BLaER1 (cell line): ENCODE results near the gene MBD6.
"Not testable (repeated sequence)": the region's sequence is repeated elsewhere in the genome, so short reads cannot be mapped to it uniquely, and the experiment has no call there.

Experiments used
- H3K27ac ChIP-seq: shearing (Covaris generic); formaldehyde crosslinking; 2 replicates; pipeline ENCODE4 v1.8.1; 2022
- H3K27me3 ChIP-seq: shearing (Covaris generic); formaldehyde crosslinking; 2 replicates; pipeline ENCODE4 v1.8.1; 2022
- H3K36me3 ChIP-seq: shearing (Covaris generic); formaldehyde crosslinking; 2 replicates; pipeline ENCODE4 v1.8.1; 2022
- H3K4me1 ChIP-seq: shearing (Covaris generic); formaldehyde crosslinking; 2 replicates; pipeline ENCODE4 v1.8.1; 2022
- H3K4me2 ChIP-seq: shearing (Covaris generic); formaldehyde crosslinking; 2 replicates; pipeline ENCODE4 v1.8.1; 2022
- H3K4me3 ChIP-seq: shearing (Covaris generic); formaldehyde crosslinking; 2 replicates; pipeline ENCODE4 v1.8.1; 2022
- H3K9ac ChIP-seq: shearing (Covaris generic); formaldehyde crosslinking; 2 replicates; pipeline ENCODE4 v1.8.1; 2022
- H3K9me3 ChIP-seq: shearing (Covaris generic); formaldehyde crosslinking; 2 replicates; pipeline ENCODE4 v1.8.1; 2022
- H4K20me1 ChIP-seq: shearing (Covaris generic); formaldehyde crosslinking; 2 replicates; pipeline ENCODE4 v1.8.1; 2022
- Cebpa-rat ChIP-seq: shearing (Covaris generic); IDR thresholded peaks from 2 replicates; pipeline ENCODE4 v1.8.1; 2022

Gene MBD6

GRCh38 chr12:57498132-57498502 lies 24.5 kb upstream of the MBD6 start:
- Histone ChIP-seq H3K4me3 (no peak overlapping the region), H3K9me3 (no peaks in the 10 kb centered on the region), H3K4me2 (no peak overlapping the region), H3K9ac (no peak overlapping the region), H4K20me1 (peaks cover 19% of the 10 kb centered on the region; the same call in 1 of the 2 replicates), H3K27me3 (no peaks in the 10 kb centered on the region), H3K36me3 (peaks cover 88% of the 10 kb centered on the region), H3K4me1 (no peaks in the 10 kb centered on the region), H3K27ac (no peak overlapping the region)
- TF ChIP-seq Cebpa-rat = no peak

GRCh38 chr12:57498571-57498970 lies 24.1 kb upstream of the MBD6 start:
- Histone ChIP-seq H3K36me3 (peaks cover 92% of the 10 kb centered on the region), H3K27me3 (no peaks in the 10 kb centered on the region), H4K20me1 (peaks cover 23% of the 10 kb centered on the region; the same call in 1 of the 2 replicates), H3K27ac (no peak overlapping the region), H3K9ac (no peak overlapping the region), H3K9me3 (no peaks in the 10 kb centered on the region), H3K4me3 (no peak overlapping the region), H3K4me1 (no peaks in the 10 kb centered on the region), H3K4me2 (no peak overlapping the region)
- TF ChIP-seq Cebpa-rat = no peak

- Histone ChIP-seq H3K36me3 (peaks cover 99% of the 10 kb centered on the region), H3K9me3 (no peaks in the 10 kb centered on the region), H3K27me3 (no peaks in the 10 kb centered on the region), H4K20me1 (peaks cover 31% of the 10 kb centered on the region; the same call in 1 of the 2 replicates), H3K4me1 (no peaks in the 10 kb centered on the region), H3K9ac (no peak overlapping the region), H3K4me3 (no peak overlapping the region), H3K27ac (no peak overlapping the region), H3K4me2 (no peak overlapping the region)
- TF ChIP-seq Cebpa-rat = no peak
Measured at GRCh38 chr12:57500213-57500612, 22.4 kb upstream of the MBD6 start.

- not testable (repeated sequence) for H3K4me2 ChIP-seq, H3K4me3 ChIP-seq, H3K27ac ChIP-seq, H3K9me3 ChIP-seq, H3K9ac ChIP-seq, H3K4me1 ChIP-seq, H3K27me3 ChIP-seq
- Histone ChIP-seq H4K20me1 (peaks cover 37% of the 10 kb centered on the region; the same call in 1 of the 2 replicates), H3K36me3 (peaks cover 91% of the 10 kb centered on the region)
Measured at GRCh38 chr12:57502311-57502969, 20.2 kb upstream of the MBD6 start.

- H3K9me3 ChIP-seq, H3K27me3 ChIP-seq, H3K4me2 ChIP-seq, H3K27ac ChIP-seq, H3K4me1 ChIP-seq, H3K9ac ChIP-seq, H3K4me3 ChIP-seq: not testable (repeated sequence)
- Histone ChIP-seq H4K20me1 (peaks cover 42% of the 10 kb centered on the region; the same call in 1 of the 2 replicates), H3K36me3 (peaks cover 91% of the 10 kb centered on the region)
Measured at GRCh38 chr12:57506541-57506940, 16.1 kb upstream of the MBD6 start.

GRCh38 chr12:57507796-57508195 lies 14.8 kb upstream of the MBD6 start:
- not testable (repeated sequence) for H3K9me3 ChIP-seq, H3K4me1 ChIP-seq, H3K4me3 ChIP-seq, H3K27ac ChIP-seq, H3K9ac ChIP-seq, H3K27me3 ChIP-seq, H3K4me2 ChIP-seq
- H3K36me3 ChIP-seq = peaks cover 91% of the 10 kb centered on the region
- H4K20me1 ChIP-seq = peaks cover 53% of the 10 kb centered on the region; the same call in 1 of the 2 replicates

- Histone ChIP-seq H3K27ac (no peak overlapping the region), H3K9me3 (no peaks in the 10 kb centered on the region), H3K4me3 (no peak overlapping the region), H3K4me1 (0 out of 2 replicates have a peak, but pooled peaks cover 8% of the 10 kb centered on the region), H3K27me3 (no peaks in the 10 kb centered on the region), H3K4me2 (no peak overlapping the region), H3K36me3 (peaks cover 91% of the 10 kb centered on the region), H4K20me1 (peaks cover 61% of the 10 kb centered on the region), H3K9ac (no peak overlapping the region)
- no peak for TF ChIP-seq Cebpa-rat
Measured at GRCh38 chr12:57511161-57511560, 11.5 kb upstream of the MBD6 start.

GRCh38 chr12:57511588-57512325 lies 10.9 kb upstream of the MBD6 start:
- Histone ChIP-seq H4K20me1 (peaks cover 65% of the 10 kb centered on the region), H3K36me3 (peaks cover 91% of the 10 kb centered on the region)
- TF ChIP-seq Cebpa-rat = no peak

GRCh38 chr12:57512665-57513064 lies 10.0 kb upstream of the MBD6 start:
- peaks cover 99% of the 10 kb centered on the region for H3K36me3 ChIP-seq
- H3K9ac ChIP-seq = no peak overlapping the region
- H4K20me1 ChIP-seq = peaks cover 74% of the 10 kb centered on the region
- no peaks in the 10 kb centered on the region for H3K9me3 ChIP-seq
- H3K4me2 ChIP-seq = no peak overlapping the region
- peaks cover 12% of the 10 kb centered on the region for H3K4me1 ChIP-seq
- no peak overlapping the region for H3K27ac ChIP-seq
- no peak overlapping the region for H3K4me3 ChIP-seq
- no peak for TF ChIP-seq Cebpa-rat
- H3K27me3 ChIP-seq = no peaks in the 10 kb centered on the region

More at GRCh38 chr12:57511588-57512325, 10.9 kb upstream of the MBD6 start:
- no peaks in the 10 kb centered on the region for H3K27me3 ChIP-seq
- no peak overlapping the region for H3K27ac ChIP-seq
- 0 out of 2 replicates have a peak, but pooled peaks cover 8% of the 10 kb centered on the region for H3K4me1 ChIP-seq
- no peak overlapping the region for H3K9ac ChIP-seq
- no peak overlapping the region for H3K4me2 ChIP-seq
- H3K4me3 ChIP-seq = no peak overlapping the region
- H3K9me3 ChIP-seq = no peaks in the 10 kb centered on the region

GRCh38 chr12:57513266-57513665 lies 9.4 kb upstream of the MBD6 start:
- no peak for TF ChIP-seq Cebpa-rat
- H3K4me1 ChIP-seq = peaks cover 18% of the 10 kb centered on the region
- H3K36me3 ChIP-seq = peaks cover 100% of the 10 kb centered on the region
- no peak overlapping the region for H3K4me2 ChIP-seq
- H3K9ac ChIP-seq = no peak overlapping the region
- no peaks in the 10 kb centered on the region for H3K27me3 ChIP-seq
- no peak overlapping the region for H3K27ac ChIP-seq
- no peak overlapping the region for H3K4me3 ChIP-seq
- H3K9me3 ChIP-seq = no peaks in the 10 kb centered on the region
- peaks cover 80% of the 10 kb centered on the region for H4K20me1 ChIP-seq

- H3K9me3 ChIP-seq, H3K9ac ChIP-seq, H3K4me3 ChIP-seq, H3K4me2 ChIP-seq, H3K27ac ChIP-seq, H3K27me3 ChIP-seq: not testable (repeated sequence)
- peaks cover 100% of the 10 kb centered on the region for H3K36me3 ChIP-seq
- H4K20me1 ChIP-seq = peaks cover 84% of the 10 kb centered on the region
- H3K4me1 ChIP-seq = peaks cover 22% of the 10 kb centered on the region
Measured at GRCh38 chr12:57513677-57514076, 8.9 kb upstream of the MBD6 start.

GRCh38 chr12:57514246-57514645 lies 8.4 kb upstream of the MBD6 start:
- H3K4me3 ChIP-seq, H3K27me3 ChIP-seq, H3K4me2 ChIP-seq, H3K9ac ChIP-seq, H3K27ac ChIP-seq, H3K9me3 ChIP-seq: not testable (repeated sequence)
- Histone ChIP-seq H3K4me1 (peaks cover 28% of the 10 kb centered on the region), H3K36me3 (peaks cover 100% of the 10 kb centered on the region), H4K20me1 (peaks cover 90% of the 10 kb centered on the region)
